H9 (cell line): Measurements from ENCODE around the gene POC1B. TPM values are rescaled to one million over a fixed set of nuclear protein-coding genes. Genes with fewer than 3 reads are reported as not detected.

Experiments used
- DNase-seq: peaks from one replicate; pipeline ENCODE4 v3.0.0-alpha.2; 2017
- H2AFZ ChIP-seq: one replicate; pipeline ENCODE4 v1.6.1; 2013; ENCODE audit warnings: mild to moderate bottlenecking, low read length, control low read depth, moderate library complexity
- H2AK5ac ChIP-seq: 2 replicates; pipeline ENCODE4 v1.6.1; 2013; ENCODE audit warnings: low read length, control low read depth, mixed read lengths; ENCODE audit not compliant: insufficient read length
- H2BK120ac ChIP-seq: one replicate; pipeline ENCODE4 v1.6.1; 2013; ENCODE audit warnings: low read depth, mild to moderate bottlenecking, low read length, control low read depth, inconsistent platforms; ENCODE audit not compliant: poor library complexity, severe bottlenecking
- H2BK12ac ChIP-seq: 2 replicates; pipeline ENCODE4 v1.6.1; 2013; ENCODE audit warnings: low read length, control low read depth, mixed read lengths, low read depth; ENCODE audit not compliant: insufficient read length
- H2BK15ac ChIP-seq: 2 replicates; pipeline ENCODE4 v1.6.1; 2013; ENCODE audit warnings: low read depth, low read length, control low read depth
- H2BK20ac ChIP-seq: one replicate; pipeline ENCODE4 v1.6.1; 2013; ENCODE audit warnings: low read depth, mild to moderate bottlenecking, low read length, control low read depth, inconsistent platforms; ENCODE audit not compliant: poor library complexity, severe bottlenecking
- H2BK5ac ChIP-seq: 2 replicates; pipeline ENCODE4 v1.6.1; 2013; ENCODE audit warnings: low read length, control low read depth, mixed read lengths; ENCODE audit not compliant: insufficient read length
- H3K14ac ChIP-seq: 2 replicates; pipeline ENCODE4 v1.6.1; 2013; ENCODE audit warnings: low read length, control low read depth; ENCODE audit not compliant: insufficient read depth
- H3K18ac ChIP-seq: 2 replicates; pipeline ENCODE4 v1.6.1; 2013; ENCODE audit warnings: low read depth, mild to moderate bottlenecking, mixed read lengths, low read length, control low read depth; ENCODE audit not compliant: insufficient read length
- H3K23ac ChIP-seq: 2 replicates; pipeline ENCODE4 v1.6.1; 2013; ENCODE audit warnings: low read length, control low read depth, mixed read lengths, low read depth; ENCODE audit not compliant: insufficient read length
- H3K23me2 ChIP-seq: 2 replicates; pipeline ENCODE4 v1.6.1; 2013; ENCODE audit warnings: low read depth, mild to moderate bottlenecking, mixed read lengths, low read length, control low read depth; ENCODE audit not compliant: insufficient read length, poor library complexity, severe bottlenecking
- H3K27ac ChIP-seq: 2 replicates; pipeline ENCODE4 v1.5.1; 2013; ENCODE audit warnings: low read length, control low read depth, mixed read lengths, low read depth; ENCODE audit not compliant: insufficient read length
- H3K27me3 ChIP-seq: 2 replicates; pipeline ENCODE4 v1.6.1; 2013; ENCODE audit warnings: low read length, control low read depth, inconsistent platforms; ENCODE audit not compliant: insufficient read depth
- H3K4ac ChIP-seq: 2 replicates; pipeline ENCODE4 v1.6.1; 2013; ENCODE audit warnings: low read depth, mild to moderate bottlenecking, control low read depth, inconsistent platforms, low read length, moderate library complexity
- H3K4me1 ChIP-seq: 2 replicates; pipeline ENCODE4 v1.6.1; 2013; ENCODE audit warnings: low read length, control low read depth, inconsistent platforms; ENCODE audit not compliant: insufficient read depth
- H3K4me2 ChIP-seq: 2 replicates; pipeline ENCODE4 v1.6.1; 2013; ENCODE audit warnings: low read length, control low read depth, mixed read lengths; ENCODE audit not compliant: insufficient read length, insufficient read depth
- H3K56ac ChIP-seq: 2 replicates; pipeline ENCODE4 v1.6.1; 2013; ENCODE audit warnings: low read depth, mild to moderate bottlenecking, mixed read lengths, low read length, control low read depth; ENCODE audit not compliant: insufficient read length
- H3K79me1 ChIP-seq: 2 replicates; pipeline ENCODE4 v1.6.1; 2013; ENCODE audit warnings: low read depth, mild to moderate bottlenecking, moderate library complexity, low read length, control low read depth, inconsistent platforms; ENCODE audit not compliant: insufficient read depth, poor library complexity, severe bottlenecking
- H3K79me2 ChIP-seq: 2 replicates; pipeline ENCODE4 v1.6.1; 2013; ENCODE audit warnings: low read length, control low read depth, inconsistent platforms; ENCODE audit not compliant: insufficient read depth
- H3K9ac ChIP-seq: 2 replicates; pipeline ENCODE4 v1.6.1; 2013; ENCODE audit warnings: low read length, control low read depth, mixed read lengths; ENCODE audit not compliant: insufficient read length; ENCODE audit errors: extremely low read depth
- H3K9me3 ChIP-seq: one replicate; pipeline ENCODE4 v1.6.1; 2013; ENCODE audit warnings: low read depth, low read length, inconsistent platforms; ENCODE audit not compliant: control insufficient read depth
- H3T11ph ChIP-seq: one replicate; pipeline ENCODE4 v1.6.1; 2013; ENCODE audit warnings: mild to moderate bottlenecking, low read length, control low read depth, inconsistent platforms
- H4K20me1 ChIP-seq: one replicate; pipeline ENCODE4 v1.6.1; 2013; ENCODE audit not compliant: control insufficient read depth, insufficient read length, insufficient read depth
- H4K5ac ChIP-seq: 2 replicates; pipeline ENCODE4 v1.6.1; 2013; ENCODE audit warnings: low read depth, mild to moderate bottlenecking, mixed read lengths, low read length, control low read depth; ENCODE audit not compliant: insufficient read length
- H4K8ac ChIP-seq: replicated peaks from 2 replicates; pipeline ENCODE4 v1.6.1; 2013; ENCODE audit warnings: low read length, control low read depth, mixed read lengths, low read depth; ENCODE audit not compliant: insufficient read length
- H4K91ac ChIP-seq: 2 replicates; pipeline ENCODE4 v1.6.1; 2013; ENCODE audit warnings: low read depth, mild to moderate bottlenecking, moderate library complexity, mixed read lengths, low read length, control low read depth; ENCODE audit not compliant: insufficient read length
- H3K27ac Mint-ChIP-seq, 3 experiments: 2 replicates in 2 of 3; 3 replicates in 1 of 3; pipeline ENCODE4 v1.8.0; 2020 to 2021; ENCODE audit warnings: mixed read lengths in 3 of 3, mild to moderate bottlenecking in 1 of 3, moderate library complexity in 1 of 3
- H3K27me3 Mint-ChIP-seq: 2 replicates; pipeline ENCODE4 v1.8.0; 2021; ENCODE audit warnings: low read depth, mild to moderate bottlenecking, moderate library complexity, mixed read lengths
- H3K36me3 Mint-ChIP-seq, 3 experiments: 2 replicates in 2 of 3; 3 replicates in 1 of 3; pipeline ENCODE4 v1.8.0; 2020 to 2021; ENCODE audit warnings: low read depth in 3 of 3, mixed read lengths in 3 of 3; ENCODE audit not compliant: insufficient read depth in 1 of 3
- H3K4me1 Mint-ChIP-seq, 2 experiments: 2 replicates each; pipeline ENCODE4 v1.8.0; 2020; ENCODE audit warnings: mixed read lengths in 2 of 2
- H3K4me3 Mint-ChIP-seq, 2 experiments: 2 replicates in 1 of 2; 3 replicates in 1 of 2; pipeline ENCODE4 v1.8.0; 2020 to 2021; ENCODE audit warnings: mild to moderate bottlenecking in 2 of 2, mixed read lengths in 2 of 2, moderate library complexity in 1 of 2
- H3K9me3 Mint-ChIP-seq, 2 experiments: 2 replicates in 1 of 2; 3 replicates in 1 of 2; pipeline ENCODE4 v1.8.0; 2020; ENCODE audit warnings: mild to moderate bottlenecking in 2 of 2, mixed read lengths in 2 of 2, moderate library complexity in 1 of 2
- WGBS: extraction: QIAGEN DNeasy Blood & Tissue Kit; methylation state at CpG from one replicate; pipeline ENCODE4 v1.1.7; 2013; ENCODE audit warnings: missing lambda C conversion rate, low lambda C conversion rate, mixed read lengths; ENCODE audit not compliant: insufficient read length; ENCODE audit errors: extremely low coverage; 5-methylcytosine and 5-hydroxymethylcytosine counted together
- total RNA-seq: library from RNA; stranded (reverse); gene quantifications from 2 replicates; pipeline ENCODE4 v1.2.1, GENCODE V29; 2021
- TF ChIP-seq, protein P1 (sequence below): fragments of 200-600 bp; sonication (generic); conservative IDR thresholded peaks from 3 replicates; pipeline ENCODE4 v1.8.0; 2021; ENCODE audit warnings: antibody characterized with exemption, mild to moderate bottlenecking

The POC1B gene
- total RNA-seq, 1 experiment from 2014 or later: 12.5 TPM

DNA sequence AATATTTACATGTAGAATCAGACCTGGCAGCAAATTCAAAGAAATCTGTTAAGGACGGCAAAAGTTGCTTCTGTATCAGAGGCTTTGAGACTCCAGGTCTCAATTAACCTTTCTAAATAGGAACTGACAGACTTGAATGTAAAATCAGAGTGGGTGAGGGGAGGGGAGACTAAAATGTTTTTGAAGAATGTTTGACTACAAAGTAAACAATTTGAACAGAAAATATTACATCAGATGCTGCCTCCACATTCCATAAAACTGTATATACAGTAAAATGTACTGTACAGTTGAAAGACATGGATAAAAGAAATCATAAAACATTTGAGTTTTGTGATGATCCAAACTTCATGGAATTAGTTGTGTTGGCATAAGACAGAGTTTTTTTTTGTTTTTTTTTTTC is 49.5 kb upstream of the POC1B start:
- no peaks in the 10 kb centered on the region for H4K20me1 ChIP-seq
- no peak overlapping the region for H2BK120ac ChIP-seq
- no peak overlapping the region for H3K4me3 Mint-ChIP-seq
- no peak overlapping the region for H3K14ac ChIP-seq
- no peak overlapping the region for H2AK5ac ChIP-seq
- H3K27ac Mint-ChIP-seq: no peak overlapping the region
- H2AFZ ChIP-seq: no peak overlapping the region
- no peaks in the 10 kb centered on the region for H3K9me3 Mint-ChIP-seq
- no peak overlapping the region for H2BK12ac ChIP-seq
- no peak overlapping the region for H3K56ac ChIP-seq
- H3K4me2 ChIP-seq: no peak overlapping the region
- no peak overlapping the region for H3K4ac ChIP-seq
- no peak overlapping the region for H2BK5ac ChIP-seq
- no peak overlapping the region for H4K8ac ChIP-seq
- H3K9ac ChIP-seq: no peak overlapping the region
- no CpG with 5 or more reads among the region's 1 CpG for whole genome bisulfite sequencing
- H3T11ph ChIP-seq: no peak overlapping the region
- no peaks in the 10 kb centered on the region for H3K79me2 ChIP-seq
- TF ChIP-seq, protein P1, sequence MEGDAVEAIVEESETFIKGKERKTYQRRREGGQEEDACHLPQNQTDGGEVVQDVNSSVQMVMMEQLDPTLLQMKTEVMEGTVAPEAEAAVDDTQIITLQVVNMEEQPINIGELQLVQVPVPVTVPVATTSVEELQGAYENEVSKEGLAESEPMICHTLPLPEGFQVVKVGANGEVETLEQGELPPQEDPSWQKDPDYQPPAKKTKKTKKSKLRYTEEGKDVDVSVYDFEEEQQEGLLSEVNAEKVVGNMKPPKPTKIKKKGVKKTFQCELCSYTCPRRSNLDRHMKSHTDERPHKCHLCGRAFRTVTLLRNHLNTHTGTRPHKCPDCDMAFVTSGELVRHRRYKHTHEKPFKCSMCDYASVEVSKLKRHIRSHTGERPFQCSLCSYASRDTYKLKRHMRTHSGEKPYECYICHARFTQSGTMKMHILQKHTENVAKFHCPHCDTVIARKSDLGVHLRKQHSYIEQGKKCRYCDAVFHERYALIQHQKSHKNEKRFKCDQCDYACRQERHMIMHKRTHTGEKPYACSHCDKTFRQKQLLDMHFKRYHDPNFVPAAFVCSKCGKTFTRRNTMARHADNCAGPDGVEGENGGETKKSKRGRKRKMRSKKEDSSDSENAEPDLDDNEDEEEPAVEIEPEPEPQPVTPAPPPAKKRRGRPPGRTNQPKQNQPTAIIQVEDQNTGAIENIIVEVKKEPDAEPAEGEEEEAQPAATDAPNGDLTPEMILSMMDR: no peak
- peaks cover 6 to 8% of the 10 kb centered on the region in 2 experiments; a peak in 3 of 4 replicates for H3K4me1 Mint-ChIP-seq
- H3K36me3 Mint-ChIP-seq: no peaks in the 10 kb centered on the region
- no peaks in the 10 kb centered on the region for H3K27me3 Mint-ChIP-seq
- no peaks in the 10 kb centered on the region for H3K23me2 ChIP-seq
- DNase-seq: no peak
- no peaks in the 10 kb centered on the region for H3K79me1 ChIP-seq
- H2BK20ac ChIP-seq: no peak overlapping the region
- no peak overlapping the region for H4K5ac ChIP-seq
- H3K4me1 ChIP-seq: no peaks in the 10 kb centered on the region
- H3K27ac ChIP-seq: no peak overlapping the region
- no peaks in the 10 kb centered on the region for H3K27me3 ChIP-seq
- H4K91ac ChIP-seq: no peak overlapping the region
- no peak overlapping the region for H2BK15ac ChIP-seq
- H3K23ac ChIP-seq: no peak overlapping the region
- no peak overlapping the region for H3K18ac ChIP-seq
- no peaks in the 10 kb centered on the region for H3K9me3 ChIP-seq
